GM12878 (cell line): Measurements from ENCODE around the gene NECTIN2. TPM values are rescaled to one million over a fixed set of nuclear protein-coding genes. Genes with fewer than 3 reads are reported as not detected.

Experiments
- ATAC-seq: fragments of 200-7000 bp; cut with Tn5 transposase; 3 replicates; pipeline ENCODE4 v1.9.1; 2020; ENCODE audit warnings: mild to moderate bottlenecking, moderate library complexity
- BruUV-seq: library from RNA; stranded (reverse); fragments of 400-500 nt; replicated peaks from 2 replicates; lab custom pipeline; 2021; lab: Mats Ljungman, UMichigan
- CTCF ChIA-PET: fragments of 300-600 bp; sonication (Branson Sonifier 250); formaldehyde crosslinking; extraction: SDS; loops from one replicate; lab custom pipeline; 2021; ENCODE audit warnings: inconsistent platforms; lab: Yijun Ruan, JAX
- POLR2A ChIA-PET: fragments of 350-600 bp; formaldehyde crosslinking; extraction: SDS; loops from one replicate; lab custom pipeline; 2021; ENCODE audit warnings: inconsistent platforms; lab: Charles Lee
- RAD21 ChIA-PET: fragments of 300-600 bp; sonication (Branson Sonifier 250); formaldehyde crosslinking; loops from one replicate; lab custom pipeline; 2023; ENCODE audit warnings: antibody characterized with exemption; ENCODE audit not compliant: unreplicated experiment; lab: Charles Lee
- SMC1A ChIA-PET: fragments of 300-600 bp; sonication (Branson Sonifier 250); formaldehyde crosslinking; loops from one replicate; lab custom pipeline; 2023; ENCODE audit not compliant: unreplicated experiment, uncharacterized antibody; lab: Charles Lee
- DNase-seq: peaks from one replicate; pipeline ENCODE4 v3.0.0-alpha.2; 2011; ENCODE audit warnings: low read depth, low spot score
- FAIRE-seq: peaks from 3 replicates; lab custom pipeline; 2011; peaks lifted over from hg19 to GRCh38; lab: Jason Lieb, UNC
- H2AFZ ChIP-seq: 2 replicates; pipeline ENCODE4 v1.6.0; 2011; ENCODE audit warnings: low read depth, low read length, control low read depth; ENCODE audit not compliant: control insufficient read depth
- H3K27ac ChIP-seq: 2 replicates; pipeline ENCODE4 v1.5.1; 2011; ENCODE audit warnings: control low read depth; ENCODE audit not compliant: control insufficient read depth, insufficient read depth
- H3K27me3 ChIP-seq, 2 experiments: replicated peaks in 1 of 2; 2 replicates each; pipeline versions ENCODE4 v1.6.0 to v1.6.1; 2011; ENCODE audit warnings: low read length in 1 of 2; ENCODE audit not compliant: control insufficient read depth in 2 of 2, insufficient read depth in 2 of 2
- H3K36me3 ChIP-seq, 2 experiments: 2 replicates each; pipeline ENCODE4 v1.5.1; 2011; ENCODE audit warnings: low read length in 1 of 2; ENCODE audit not compliant: control insufficient read depth in 2 of 2, insufficient read depth in 2 of 2
- H3K4me1 ChIP-seq: 2 replicates; pipeline ENCODE4 v1.6.1; 2011; ENCODE audit warnings: mild to moderate bottlenecking, low read length, moderate library complexity, mixed read lengths; ENCODE audit not compliant: control insufficient read depth, insufficient read depth
- H3K4me2 ChIP-seq: 2 replicates; pipeline ENCODE4 v1.6.0; 2011; ENCODE audit warnings: control low read depth; ENCODE audit not compliant: control insufficient read depth, insufficient read depth
- H3K4me3 ChIP-seq: fragments of 200-600 bp; sonication (generic); 2 replicates; pipeline ENCODE4 v1.5.1; 2016
- H3K79me2 ChIP-seq: 2 replicates; pipeline ENCODE4 v1.6.0; 2011; ENCODE audit warnings: low read length; ENCODE audit not compliant: control insufficient read depth, insufficient read depth
- H3K9ac ChIP-seq: 2 replicates; pipeline ENCODE4 v1.8.0; 2011; ENCODE audit warnings: low read length, control low read depth, mixed read lengths; ENCODE audit not compliant: control insufficient read depth, insufficient read depth
- H3K9me3 ChIP-seq: replicated peaks from 3 replicates; pipeline ENCODE4 v1.5.1; 2011; ENCODE audit warnings: mild to moderate bottlenecking, low read length; ENCODE audit not compliant: control insufficient read depth, insufficient read depth
- H4K20me1 ChIP-seq: 2 replicates; pipeline ENCODE4 v1.6.0; 2011; ENCODE audit not compliant: control insufficient read depth, insufficient read depth
- ATF3 ChIP-seq: IDR thresholded peaks from 2 replicates; pipeline ENCODE4 v1.6.1; 2011; ENCODE audit warnings: low read depth, mild to moderate bottlenecking, low read length, moderate library complexity, borderline replicate concordance; ENCODE audit errors: extremely low read depth
- BMI1 ChIP-seq: fragments of 450-650 bp; IDR thresholded peaks from 2 replicates; pipeline ENCODE4 v1.6.1; 2016; ENCODE audit warnings: mild to moderate bottlenecking, moderate library complexity, borderline replicate concordance
- IKZF2 ChIP-seq, 2 experiments: fragments of 450-650 bp; IDR thresholded peaks; 2 replicates each; pipeline ENCODE4 v1.6.1; 2017; ENCODE audit warnings: mild to moderate bottlenecking in 2 of 2, moderate library complexity in 2 of 2
- KAT2A ChIP-seq: conservative IDR thresholded peaks from 2 replicates; pipeline ENCODE4 v1.6.1; 2011; ENCODE audit warnings: low read depth, low read length; ENCODE audit not compliant: control insufficient read depth
- NRF1 ChIP-seq: conservative IDR thresholded peaks from 2 replicates; pipeline ENCODE4 v1.6.1; 2011; ENCODE audit warnings: mild to moderate bottlenecking, low read depth, low read length, improper control_type of control experiment
- SRF ChIP-seq, 2 experiments: IDR thresholded peaks; 2 replicates each; pipeline ENCODE4 v1.6.1; 2011; ENCODE audit warnings: low read depth in 2 of 2, low read length in 2 of 2, mild to moderate bottlenecking in 1 of 2, moderate library complexity in 1 of 2
- WGBS: methylation state at CpG from one replicate; pipeline ENCODE4 v1.1.6; 2016; ENCODE audit warnings: low lambda C conversion rate; ENCODE audit not compliant: insufficient replicate concordance, insufficient coverage; ENCODE audit errors: missing lambda C conversion rate; 5-methylcytosine and 5-hydroxymethylcytosine counted together
- in situ Hi-C: fragments of 300-500 bp; cut with MboI; formaldehyde crosslinking; loops from 9 replicates; pipeline ENCODE4 v1.14.3; 2018; ENCODE audit warnings: mixed read lengths
- intact Hi-C: fragments of 100-400 bp; cut with micrococcal nuclease; formaldehyde crosslinking; loops from one replicate; pipeline ENCODE4 v1.14.2; 2022; ENCODE audit not compliant: unreplicated experiment
- polyA plus RNA-seq, 11 experiments: library from polyadenylated mRNA; depleted of rRNA in 4 of 11; unstranded in 6 of 11; stranded (reverse) in 5 of 11; fragments of >200 nt; fragmentation: Nextera tagmentation in 4 of 11; fragmentation: Illumina TruSeq in 1 of 11; extraction: Ambion mirVana in 4 of 11; extraction: Trizol in 1 of 11; gene quantifications; 1 replicate in 1 of 11; 2 replicates in 10 of 11; pipeline versions ENCODE4 v1.2.1 to v1.2.3, GENCODE V29; 2011 to 2016; ENCODE audit warnings: inconsistent platforms in 2 of 11, missing spikeins in 2 of 11, low read depth in 1 of 11
- total RNA-seq, 4 experiments: library from RNA; depleted of rRNA in 3 of 4; stranded (reverse); fragments of >200 nt in 3 of 4; fragmentation: Illumina TruSeq in 1 of 4; extraction: Trizol in 1 of 4; gene quantifications; 2 replicates each; pipeline versions ENCODE4 v1.2.1 to v1.2.3, GENCODE V29; 2013 to 2021

The NECTIN2 gene
- total and polyA plus RNA-seq, 10 of the 15 experiments (the other 5 are each of a cell fraction or from before 2014, with no cell fraction given), result 0.05 to 0.36 (median 0.26) TPM; not detected in 5

- Histone ChIP-seq H3K4me3 (peak overlapping the region; percentile 59; the same call in 1 of the 2 replicates), H3K27me3 (peaks cover 9 to 11% of the 10 kb centered on the region in 2 experiments), H2AFZ (peak overlapping the region; percentile 94), H3K36me3 (no peaks in the 10 kb centered on the region), H3K4me2 (peak overlapping the region; percentile 99), H3K27ac (no peak overlapping the region), H3K79me2 (no peaks in the 10 kb centered on the region), H3K9me3 (no peaks in the 10 kb centered on the region), H3K4me1 (peaks cover 8% of the 10 kb centered on the region), H3K9ac (no peak overlapping the region), H4K20me1 (no peaks in the 10 kb centered on the region)
- intact Hi-C loops, result loop anchor here (2.0 to 10.0 kb wide), 4 partner anchors 47 to 190 kb away; partner anchors contain the start of gene TOMM40
- WGBS, result 19% methylated on average over 11 of the region's 12 CpGs
- RAD21 ChIA-PET, result interaction anchor here (0.6 to 1.4 kb wide), 5 partner anchors 72 to 1382 kb away, joined by 3 to 5 read pairs (median 3); no protein-coding TSS in a partner anchor
- CTCF ChIA-PET, result interaction anchor here (0.8 to 1.3 kb wide), 4 partner anchors 15 to 157 kb away, joined by 3 to 9 read pairs (median 3); no protein-coding TSS in a partner anchor
- BruUV-seq, result no TSS peak
- peak; percentile 41 for FAIRE-seq
- POLR2A ChIA-PET, result interaction anchor here (1.0 kb wide), 1 partner anchor 96 kb away, joined by 3 read pairs; no protein-coding TSS in a partner anchor
- in situ Hi-C loops, result no loop called here
- ATAC-seq, result no peak
- DNase-seq, result no peak
- TF ChIP-seq BMI1 (no peak), KAT2A (no peak), SRF (IDR thresholded peaks at IDR 0.05; ENCODE audit: low read depth in 2 of 2, low read length in 2 of 2) (no peak), IKZF2 (IDR thresholded peaks at IDR 0.05) (no peak), ATF3 (no peak), NRF1 (no peak)
- SMC1A ChIA-PET, result interaction anchor here (1.0 kb wide), 1 partner anchor 109 kb away, joined by 3 read pairs; no protein-coding TSS in a partner anchor
Measured at GRCh38 chr19:44845286-44845611, 848 bp upstream of the NECTIN2 start.
